Measurements from ENCODE around the gene GLP2R.
A peak's percentile ranks its signal among the peaks of the same experiment; 100 is the strongest.

Gene GLP2R

GRCh38 chr17:9814337-9814945 lies 11.3 kb upstream of the GLP2R start:
- DNase-seq = no peak

GRCh38 chr17:9816472-9816871 lies 9.3 kb upstream of the GLP2R start:
- no peak for DNase-seq

- DNase-seq = peak; percentile 17
Observed at GRCh38 chr17:9817086-9817485, 8.6 kb upstream of the GLP2R start.

GRCh38 chr17:9818760-9819159 lies 7.0 kb upstream of the GLP2R start:
- no peak for DNase-seq

GRCh38 chr17:9820448-9820847 lies 5.3 kb upstream of the GLP2R start:
- no peak for DNase-seq

GRCh38 chr17:9821921-9822320 lies 3.8 kb upstream of the GLP2R start, which contains the start of gene GSG1L2:
Gene GSG1L2, minus strand, starts transcription at chr17:9822079. Its CDS starts 8 bp downstream, at chr17:9822071.
- no peak for DNase-seq

- peak; percentile 23 for DNase-seq
Observed at GRCh38 chr17:9824094-9824493, 1.6 kb upstream of the GLP2R start.

- DNase-seq = no peak
Observed at GRCh38 chr17:9824797-9825338, 856 bp upstream of the GLP2R start.

GRCh38 chr17:9828296-9829295 lies 2.9 kb downstream of the GLP2R start:
- DNase-seq = no peak

- DNase-seq = no peak
Observed at GRCh38 chr17:9829343-9829742, 3.6 kb downstream of the GLP2R start.

GRCh38 chr17:9830711-9831110 lies 5.0 kb downstream of the GLP2R start:
- DNase-seq = no peak

GRCh38 chr17:9833922-9834321 lies 8.2 kb downstream of the GLP2R start:
- DNase-seq = no peak

GRCh38 chr17:9837551-9838471 lies 12.1 kb downstream of the GLP2R start:
- DNase-seq = peak; percentile 93

- DNase-seq = peak; percentile 57
Observed at GRCh38 chr17:9839433-9839832, 13.7 kb downstream of the GLP2R start.

- DNase-seq = peak; percentile 41
Observed at GRCh38 chr17:9842057-9842758, 16.5 kb downstream of the GLP2R start.

GRCh38 chr17:9843152-9844010 lies 17.7 kb downstream of the GLP2R start:
- DNase-seq = no peak

- no peak for DNase-seq
Observed at GRCh38 chr17:9844153-9844552, 18.4 kb downstream of the GLP2R start.

GRCh38 chr17:9845306-9845705 lies 19.6 kb downstream of the GLP2R start:
- no peak for DNase-seq

GRCh38 chr17:9850151-9850550 lies 24.4 kb downstream of the GLP2R start:
- DNase-seq = no peak

- no peak for DNase-seq
Observed at GRCh38 chr17:9854255-9854654, 28.5 kb downstream of the GLP2R start.

GRCh38 chr17:9855036-9855435 lies 29.3 kb downstream of the GLP2R start:
- DNase-seq = no peak
